ENCODE measurements around the gene GLUL.

The GLUL gene

GRCh38 chr1:182391362-182392049, at the start of gene GLUL:
TSS of gene GLUL (minus strand) at chr1:182391790. CDS start at chr1:182388737, 3,053 bp downstream.
- peak; percentile 67 for DNase-seq

GRCh38 chr1:182438326-182438725, 46.7 kb upstream of the GLUL start:
- no peak for DNase-seq

GRCh38 chr1:182433580-182433979, 42.0 kb upstream of the GLUL start:
- no peak for DNase-seq

- DNase-seq = no peak
These were observed 39.7 kb upstream of the GLUL start for GRCh38 chr1:182431278-182431677.

GRCh38 chr1:182430263-182431068, 38.9 kb upstream of the GLUL start:
- peak; percentile 46 for DNase-seq

- no peak for DNase-seq
These were observed 36.5 kb upstream of the GLUL start for GRCh38 chr1:182428043-182428442.

- DNase-seq = no peak
These were observed 35.1 kb upstream of the GLUL start for GRCh38 chr1:182426442-182427430.

GRCh38 chr1:182415789-182416188, 24.2 kb upstream of the GLUL start:
- no peak for DNase-seq

- DNase-seq = no peak
These were observed 22.4 kb upstream of the GLUL start for GRCh38 chr1:182413969-182414368.

GRCh38 chr1:182413486-182413885, 21.9 kb upstream of the GLUL start:
- DNase-seq = no peak

- no peak for DNase-seq
These were observed 19.2 kb upstream of the GLUL start for GRCh38 chr1:182410620-182411273.

- no peak for DNase-seq
These were observed 18.5 kb upstream of the GLUL start for GRCh38 chr1:182410138-182410537.

- DNase-seq = no peak
These were observed 17.0 kb upstream of the GLUL start for GRCh38 chr1:182408435-182409075.

- DNase-seq = no peak
These were observed 16.1 kb upstream of the GLUL start for GRCh38 chr1:182407724-182408123.

GRCh38 chr1:182406012-182406411, 14.4 kb upstream of the GLUL start:
- DNase-seq = no peak

GRCh38 chr1:182405578-182405977, 14.0 kb upstream of the GLUL start:
- no peak for DNase-seq

GRCh38 chr1:182404781-182405180, 13.2 kb upstream of the GLUL start:
- no peak for DNase-seq

GRCh38 chr1:182400567-182400966, 9.0 kb upstream of the GLUL start, which contains the start of gene TEDDM1:
TSS of gene TEDDM1 (minus strand) at chr1:182400667. CDS start at chr1:182400485, 182 bp downstream.
- no peak for DNase-seq

- no peak for DNase-seq
These were observed 6.2 kb upstream of the GLUL start for GRCh38 chr1:182397653-182398393.

GRCh38 chr1:182395906-182396305, 4.3 kb upstream of the GLUL start:
- DNase-seq = no peak
